Raji (cell line): ENCODE data around the gene PIWIL4.

Experiments
- POLR2A ChIP-seq: IDR thresholded peaks from 2 replicates; pipeline ENCODE4 v1.6.1; 2011; ENCODE audit warnings: low read depth, low read length, control low read depth; ENCODE audit not compliant: insufficient read depth

The PIWIL4 gene

GRCh38 chr11:94574193-94574961 lies 7.2 kb downstream of the PIWIL4 start:
- TF ChIP-seq POLR2A: no peak

- no peak for TF ChIP-seq POLR2A
Observed at GRCh38 chr11:94576306-94576705, 9.1 kb downstream of the PIWIL4 start.

- no peak for TF ChIP-seq POLR2A
Observed at GRCh38 chr11:94577841-94578240, 10.7 kb downstream of the PIWIL4 start.

- TF ChIP-seq POLR2A: no peak
Observed at GRCh38 chr11:94581926-94582325, 14.8 kb downstream of the PIWIL4 start.

- no peak for TF ChIP-seq POLR2A
Observed at GRCh38 chr11:94583213-94583865, 16.2 kb downstream of the PIWIL4 start.

GRCh38 chr11:94583866-94584500 lies 16.8 kb downstream of the PIWIL4 start:
- TF ChIP-seq POLR2A: no peak

- TF ChIP-seq POLR2A: no peak
Observed at GRCh38 chr11:94584978-94585377, 17.8 kb downstream of the PIWIL4 start.

- TF ChIP-seq POLR2A: no peak
Observed at GRCh38 chr11:94585399-94585798, 18.2 kb downstream of the PIWIL4 start.

- TF ChIP-seq POLR2A: no peak
Observed at GRCh38 chr11:94586546-94586945, 19.4 kb downstream of the PIWIL4 start.

- no peak for TF ChIP-seq POLR2A
Observed at GRCh38 chr11:94586978-94587377, 19.8 kb downstream of the PIWIL4 start.

- no peak for TF ChIP-seq POLR2A
Observed at GRCh38 chr11:94588366-94588942, 21.3 kb downstream of the PIWIL4 start.

- TF ChIP-seq POLR2A: no peak
Observed at GRCh38 chr11:94590352-94591041, 23.3 kb downstream of the PIWIL4 start.

- TF ChIP-seq POLR2A: no peak
Observed at GRCh38 chr11:94593030-94593429, 25.9 kb downstream of the PIWIL4 start.

- no peak for TF ChIP-seq POLR2A
Observed at GRCh38 chr11:94595076-94595475, 27.9 kb downstream of the PIWIL4 start.

- no peak for TF ChIP-seq POLR2A
Observed at GRCh38 chr11:94597896-94598295, 30.7 kb downstream of the PIWIL4 start.
